GM12878 (cell line): Measurements from ENCODE around the gene RHOT1.
"Not testable (repeated sequence)": the region's sequence is repeated elsewhere in the genome, so short reads cannot be mapped to it uniquely, and the experiment has no call there.

Experiments
- POLR2A ChIP-seq: IDR thresholded peaks from 2 replicates; pipeline ENCODE4 v1.6.1; 2011; ENCODE audit warnings: low read depth, mild to moderate bottlenecking, low read length
- TF ChIP-seq, protein P1 (sequence below): fragments of 450-650 bp; IDR thresholded peaks from 2 replicates; pipeline ENCODE4 v1.6.1; 2017; ENCODE audit warnings: antibody characterized with exemption, mild to moderate bottlenecking, moderate library complexity

DNA sequence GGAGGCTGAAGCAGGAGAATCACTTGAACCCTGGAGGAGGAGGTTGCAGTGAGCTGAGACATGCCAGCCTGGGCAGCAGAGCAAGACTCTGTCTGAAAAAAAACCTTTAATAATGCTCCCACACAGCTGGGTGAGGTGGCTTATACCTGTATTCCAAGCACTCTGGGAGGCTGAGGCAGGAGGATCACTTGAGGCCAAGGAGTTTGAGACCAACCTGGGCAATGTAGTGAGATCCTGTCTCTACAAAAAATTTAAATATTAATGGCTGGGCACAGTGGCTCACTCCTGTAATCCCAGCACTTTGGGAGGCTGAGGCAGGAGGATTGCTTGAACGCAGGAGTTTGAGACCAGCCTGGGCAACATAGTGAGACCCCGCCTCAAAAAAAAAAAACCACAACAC, 2.1 kb downstream of the RHOT1 start:
- TF ChIP-seq POLR2A, result not testable (repeated sequence)
- TF ChIP-seq, protein P1, sequence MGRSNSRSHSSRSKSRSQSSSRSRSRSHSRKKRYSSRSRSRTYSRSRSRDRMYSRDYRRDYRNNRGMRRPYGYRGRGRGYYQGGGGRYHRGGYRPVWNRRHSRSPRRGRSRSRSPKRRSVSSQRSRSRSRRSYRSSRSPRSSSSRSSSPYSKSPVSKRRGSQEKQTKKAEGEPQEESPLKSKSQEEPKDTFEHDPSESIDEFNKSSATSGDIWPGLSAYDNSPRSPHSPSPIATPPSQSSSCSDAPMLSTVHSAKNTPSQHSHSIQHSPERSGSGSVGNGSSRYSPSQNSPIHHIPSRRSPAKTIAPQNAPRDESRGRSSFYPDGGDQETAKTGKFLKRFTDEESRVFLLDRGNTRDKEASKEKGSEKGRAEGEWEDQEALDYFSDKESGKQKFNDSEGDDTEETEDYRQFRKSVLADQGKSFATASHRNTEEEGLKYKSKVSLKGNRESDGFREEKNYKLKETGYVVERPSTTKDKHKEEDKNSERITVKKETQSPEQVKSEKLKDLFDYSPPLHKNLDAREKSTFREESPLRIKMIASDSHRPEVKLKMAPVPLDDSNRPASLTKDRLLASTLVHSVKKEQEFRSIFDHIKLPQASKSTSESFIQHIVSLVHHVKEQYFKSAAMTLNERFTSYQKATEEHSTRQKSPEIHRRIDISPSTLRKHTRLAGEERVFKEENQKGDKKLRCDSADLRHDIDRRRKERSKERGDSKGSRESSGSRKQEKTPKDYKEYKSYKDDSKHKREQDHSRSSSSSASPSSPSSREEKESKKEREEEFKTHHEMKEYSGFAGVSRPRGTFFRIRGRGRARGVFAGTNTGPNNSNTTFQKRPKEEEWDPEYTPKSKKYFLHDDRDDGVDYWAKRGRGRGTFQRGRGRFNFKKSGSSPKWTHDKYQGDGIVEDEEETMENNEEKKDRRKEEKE, result not testable (repeated sequence)
